ENCODE measurements around the gene PHAF1.
A peak's percentile ranks its signal among the peaks of the same experiment; 100 is the strongest.

The PHAF1 gene

GRCh38 chr16:67108931-67109406 is 772 bp upstream of the PHAF1 start:
- peaks cover 10 to 34% (median 28%) of the 10 kb centered on the region in 11 experiments; a peak in 15 of 22 replicates for H4K20me1 ChIP-seq
- H3K27ac ChIP-seq, result peak overlapping the region in 10 of 11 experiments; percentile 57 to 96 (median 80); a peak in 20 of 22 replicates
- peaks cover 24 to 61% (median 37%) of the 10 kb centered on the region in 10 experiments for H3K4me1 ChIP-seq

DNA sequence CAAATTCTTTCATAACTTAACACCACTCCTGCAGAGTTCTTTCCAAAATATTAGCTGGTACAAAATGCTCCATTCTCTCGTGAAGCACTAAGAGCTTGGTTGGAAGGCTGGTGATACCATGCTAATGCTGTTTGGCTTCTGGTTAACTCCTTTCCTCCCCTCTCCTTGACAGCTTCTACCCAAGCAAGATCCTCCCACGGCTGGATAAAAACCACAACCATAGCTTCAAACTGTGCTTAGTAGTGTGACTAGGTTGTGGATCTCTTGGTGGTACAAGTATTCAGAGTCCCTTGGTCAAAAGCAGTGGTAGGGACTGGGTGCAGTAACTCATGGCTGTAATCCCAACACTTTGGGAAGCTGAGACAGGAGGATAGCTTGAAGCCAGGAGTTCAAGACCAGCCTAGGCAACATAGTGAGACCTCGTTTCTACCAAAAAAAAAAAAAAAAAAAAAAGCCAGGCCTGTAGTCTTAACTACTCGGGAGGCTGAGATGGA is 2.3 kb downstream of the PHAF1 start:
- Histone ChIP-seq H3K4me1 (peaks cover 29 to 71% (median 53%) of the 10 kb centered on the region in 10 experiments), H3K4me2 (peak overlapping the region; percentile 76 to 98 (median 89)), H3K4me3 (no peak overlapping the region), H4K20me1 (peaks cover 13 to 63% (median 48%) of the 10 kb centered on the region in 11 experiments; a peak in 16 of 22 replicates), H3K27ac (peak overlapping the region in 6 of 11 experiments; percentile 11 to 96 (median 84); a peak in 6 of 22 replicates), H3K27me3 (no peaks in the 10 kb centered on the region), H3K36me3 (peaks cover 26 to 56% (median 34%) of the 10 kb centered on the region in 11 experiments; a peak in 20 of 22 replicates), H3K9me3 (replicated peaks in 1 of 11) (no peaks in the 10 kb centered on the region), H3K9ac (peak overlapping the region in 2 of 11 experiments; percentile 90 to 92; a peak in 1 of 22 replicates)
- no peak for TF ChIP-seq Cebpa-rat (IDR thresholded peaks at IDR 0.05)

More at GRCh38 chr16:67108931-67109406, 772 bp upstream of the PHAF1 start:
- H3K4me2 ChIP-seq, result peak overlapping the region; percentile 76 to 98 (median 89)
- no peak for TF ChIP-seq Cebpa-rat (IDR thresholded peaks at IDR 0.05)
- peak overlapping the region; percentile 77 to 94 (median 85); a peak in 21 of 22 replicates for H3K9ac ChIP-seq
- H3K4me3 ChIP-seq, result peak overlapping the region; percentile 83 to 100 (median 92); a peak in 19 of 20 replicates
- H3K9me3 ChIP-seq (replicated peaks in 1 of 11), result no peaks in the 10 kb centered on the region
- no peaks in the 10 kb centered on the region for H3K27me3 ChIP-seq
- H3K36me3 ChIP-seq, result peaks cover 11 to 28% (median 23%) of the 10 kb centered on the region in 11 experiments; a peak in 16 of 22 replicates

- Histone ChIP-seq H4K20me1 (peaks cover 13 to 71% (median 56%) of the 10 kb centered on the region in 11 experiments; a peak in 16 of 22 replicates), H3K4me3 (no peak overlapping the region), H3K4me1 (peaks cover 29 to 79% (median 61%) of the 10 kb centered on the region in 10 experiments), H3K9me3 (replicated peaks in 1 of 11) (no peaks in the 10 kb centered on the region), H3K27me3 (no peaks in the 10 kb centered on the region), H3K27ac (peak overlapping the region in 1 of 11 experiments; percentile 11; a peak in 1 of 22 replicates), H3K4me2 (peak overlapping the region in 3 of 11 experiments; percentile 76 to 91 (median 90); a peak in 6 of 22 replicates), H3K9ac (peak overlapping the region in 2 of 11 experiments; percentile 3 to 92; a peak in 2 of 22 replicates), H3K36me3 (peaks cover 26 to 56% (median 37%) of the 10 kb centered on the region in 11 experiments; a peak in 21 of 22 replicates)
- no peak for TF ChIP-seq Cebpa-rat (IDR thresholded peaks at IDR 0.05)
Measured at GRCh38 chr16:67112591-67113399, 3.1 kb downstream of the PHAF1 start.

DNA sequence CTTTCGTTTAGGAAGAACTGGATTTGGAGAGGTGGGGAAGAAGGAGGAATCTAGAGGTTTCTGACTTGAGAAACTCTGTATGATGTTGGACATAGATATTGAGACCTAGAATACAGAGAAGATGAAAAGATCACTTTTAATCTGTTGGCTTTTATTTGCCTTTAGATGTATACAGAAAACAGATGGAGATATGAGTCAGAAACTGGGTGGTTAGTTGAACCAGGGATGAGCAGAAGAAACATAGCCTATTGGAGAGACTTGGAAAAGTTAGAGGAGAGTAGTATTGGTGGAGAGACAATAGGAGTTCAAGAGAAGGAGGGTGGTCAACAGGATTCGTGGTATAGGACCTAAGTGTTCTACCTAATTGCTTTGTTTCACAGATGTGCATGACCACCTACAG is 5.1 kb downstream of the PHAF1 start:
- Histone ChIP-seq H3K36me3 (peaks cover 37 to 69% (median 48%) of the 10 kb centered on the region in 11 experiments), H3K27me3 (no peaks in the 10 kb centered on the region)

GRCh38 chr16:67115639-67116038 is 5.9 kb downstream of the PHAF1 start:
- no peaks in the 10 kb centered on the region for H3K27me3 ChIP-seq
- peaks cover 46 to 77% (median 56%) of the 10 kb centered on the region in 11 experiments for H3K36me3 ChIP-seq
- peaks cover 18 to 70% (median 52%) of the 10 kb centered on the region in 10 experiments for H3K4me1 ChIP-seq
- H3K4me2 ChIP-seq, result peak overlapping the region in 7 of 11 experiments; percentile 17 to 64 (median 49); a peak in 13 of 22 replicates
- H3K9ac ChIP-seq, result peak overlapping the region in 2 of 11 experiments; percentile 18 to 26; a peak in 2 of 22 replicates
- H3K9me3 ChIP-seq (replicated peaks in 1 of 11), result no peaks in the 10 kb centered on the region
- peak overlapping the region in 7 of 11 experiments; percentile 4 to 63 (median 31); a peak in 9 of 22 replicates for H3K27ac ChIP-seq
- no peak overlapping the region for H3K4me3 ChIP-seq
- peaks cover 14 to 99% (median 77%) of the 10 kb centered on the region in 11 experiments; a peak in 18 of 22 replicates for H4K20me1 ChIP-seq
- TF ChIP-seq Cebpa-rat (IDR thresholded peaks at IDR 0.05), result no peak

More for the DNA sequence above, 5.1 kb downstream of the PHAF1 start:
- H3K4me1 ChIP-seq, result peaks cover 21 to 70% (median 53%) of the 10 kb centered on the region in 10 experiments
- no peak overlapping the region for H3K4me3 ChIP-seq
- TF ChIP-seq Cebpa-rat (IDR thresholded peaks at IDR 0.05), result no peak
- peak overlapping the region in 7 of 11 experiments; percentile 17 to 64 (median 49); a peak in 12 of 22 replicates for H3K4me2 ChIP-seq
- H3K9me3 ChIP-seq (replicated peaks in 1 of 11), result no peaks in the 10 kb centered on the region
- peak overlapping the region in 1 of 11 experiments; percentile 39; a peak in 1 of 22 replicates for H3K27ac ChIP-seq
- H4K20me1 ChIP-seq, result peaks cover 16 to 91% (median 72%) of the 10 kb centered on the region in 11 experiments; a peak in 18 of 22 replicates
- no peak overlapping the region for H3K9ac ChIP-seq

DNA sequence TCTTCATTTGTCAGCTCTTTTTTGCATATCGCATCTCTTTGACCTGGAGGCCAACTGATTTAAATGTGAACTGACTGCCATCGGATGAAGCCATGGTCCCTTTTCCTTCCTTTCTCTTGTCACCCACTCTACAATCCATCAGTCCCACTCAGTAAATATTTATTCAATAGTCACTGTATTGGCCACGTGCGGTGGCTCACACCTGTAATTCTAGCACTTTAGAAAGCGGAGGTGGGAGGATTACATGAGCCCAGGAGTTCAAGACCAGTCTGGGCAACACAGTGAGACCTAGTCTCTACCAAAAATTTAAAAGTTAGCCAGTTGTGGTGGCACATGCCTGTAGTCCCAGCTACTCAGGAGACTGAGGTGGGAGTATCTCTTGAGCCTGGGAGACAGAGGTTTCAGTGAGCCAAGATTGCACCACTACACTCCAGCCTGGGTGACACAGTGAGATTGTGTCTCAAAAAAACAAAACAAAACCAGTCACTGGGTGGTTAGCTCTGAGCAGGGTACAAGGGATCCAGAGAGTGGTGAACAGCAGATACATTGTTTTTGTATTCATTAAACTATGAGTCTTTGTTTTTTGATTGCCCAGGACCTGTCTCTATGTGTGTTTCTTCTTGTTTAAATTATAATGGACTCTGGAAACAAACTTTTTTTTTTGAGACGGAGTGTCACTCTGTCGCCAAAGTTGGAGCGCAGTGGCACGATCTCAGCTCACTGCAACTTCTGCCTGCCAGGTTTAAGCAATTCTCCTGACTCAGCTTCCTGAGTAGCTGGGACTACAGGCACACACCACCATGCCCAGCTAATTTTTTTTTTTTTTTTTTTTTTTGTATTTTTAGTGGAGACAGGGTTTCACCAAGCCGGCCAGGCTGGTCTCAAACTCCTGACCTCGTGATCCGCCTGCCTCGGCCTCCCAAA is 6.9 kb downstream of the PHAF1 start:
- Histone ChIP-seq H4K20me1 (peaks cover 7 to 100% (median 72%) of the 10 kb centered on the region in 11 experiments; a peak in 18 of 22 replicates), H3K27me3 (no peaks in the 10 kb centered on the region), H3K4me1 (peaks cover 8 to 62% (median 42%) of the 10 kb centered on the region in 10 experiments), H3K9ac (peak overlapping the region in 5 of 11 experiments; percentile 1 to 26 (median 3); a peak in 5 of 22 replicates), H3K36me3 (peaks cover 53 to 83% (median 63%) of the 10 kb centered on the region in 11 experiments), H3K9me3 (replicated peaks in 1 of 11) (no peaks in the 10 kb centered on the region), H3K4me3 (no peak overlapping the region), H3K4me2 (peak overlapping the region in 7 of 11 experiments; percentile 7 to 64 (median 49); a peak in 12 of 22 replicates), H3K27ac (peak overlapping the region in 8 of 11 experiments; percentile 5 to 63 (median 28); a peak in 10 of 22 replicates)
- TF ChIP-seq Cebpa-rat (IDR thresholded peaks at IDR 0.05), result no peak

- Histone ChIP-seq H3K4me1 (peaks cover 0 to 51% (median 31%) of the 10 kb centered on the region in 10 experiments; a peak in 19 of 20 replicates), H3K36me3 (peaks cover 53 to 83% (median 65%) of the 10 kb centered on the region in 11 experiments), H3K27me3 (no peaks in the 10 kb centered on the region), H4K20me1 (peaks cover 7 to 99% (median 64%) of the 10 kb centered on the region in 11 experiments; a peak in 18 of 22 replicates), H3K4me3 (no peak overlapping the region), H3K9ac (no peak overlapping the region), H3K9me3 (replicated peaks in 1 of 11) (no peaks in the 10 kb centered on the region), H3K27ac (peak overlapping the region in 2 of 11 experiments; percentile 31 to 63; a peak in 2 of 22 replicates), H3K4me2 (peak overlapping the region in 3 of 11 experiments; percentile 60 to 64 (median 64); a peak in 6 of 22 replicates)
- no peak for TF ChIP-seq Cebpa-rat (IDR thresholded peaks at IDR 0.05)
Measured at GRCh38 chr16:67117716-67118115, 8.0 kb downstream of the PHAF1 start.

All from BLaER1 treated with 17β-estradiol and CSF1 and Interleukin-3, amounts not matched to agents 10 nM and 100 nM (cell line).